Measurements from ENCODE around the gene PRKCD.

The PRKCD gene

DNA sequence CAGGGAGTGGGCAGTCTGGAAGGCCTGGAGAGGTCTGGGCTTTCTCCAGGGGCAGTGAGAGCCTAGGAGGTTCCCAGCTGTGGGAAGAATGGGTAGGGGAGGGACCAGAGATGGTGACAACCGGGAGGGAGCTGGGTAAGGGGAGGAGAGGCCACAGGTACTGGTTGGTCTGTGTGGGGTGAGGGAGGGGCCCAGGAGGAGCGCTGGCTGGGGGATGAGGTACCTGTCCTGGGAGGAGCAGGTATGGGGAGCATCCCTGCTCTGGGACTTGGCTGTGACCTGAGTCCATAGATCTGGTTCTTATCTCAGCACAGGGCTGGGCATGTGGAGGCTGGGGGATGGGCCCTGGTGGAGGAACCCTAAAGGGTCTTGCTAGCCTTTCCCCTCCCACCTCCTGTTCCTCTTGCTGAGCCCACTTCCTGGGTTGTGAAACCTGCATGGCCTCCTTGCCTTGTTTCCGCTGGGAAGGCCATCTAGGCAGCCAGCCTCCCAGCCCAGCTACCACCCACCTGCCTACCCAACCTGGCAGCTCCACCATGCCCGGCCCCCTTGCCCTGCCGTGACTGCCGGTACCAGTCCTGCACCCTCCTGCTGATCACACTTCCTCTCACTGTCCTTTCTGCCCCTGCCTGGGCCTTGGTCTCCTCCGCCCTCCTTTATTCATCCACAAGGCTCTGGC is 11.0 kb downstream of the PRKCD start:
- no peak for DNase-seq

DNA sequence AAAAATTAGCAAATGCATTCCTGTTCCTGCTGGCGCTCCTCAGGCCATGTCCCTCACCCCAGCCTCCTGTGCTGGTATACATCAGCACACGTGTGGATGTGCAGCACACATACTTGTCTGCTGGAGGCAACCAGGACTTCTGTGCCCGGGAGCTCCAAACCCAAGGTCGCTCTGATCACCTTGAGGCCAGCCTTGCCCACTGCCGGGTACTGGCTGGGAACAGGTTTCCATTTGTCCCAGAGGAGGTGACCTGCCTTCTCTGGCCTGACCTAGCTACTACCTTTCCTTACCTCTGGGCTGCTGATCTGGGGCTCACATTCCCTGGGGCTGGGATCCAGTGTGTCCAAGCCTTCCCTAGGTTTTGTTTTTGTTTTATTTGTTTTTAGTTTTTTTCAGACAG is 12.1 kb downstream of the PRKCD start:
- no peak for DNase-seq

DNA sequence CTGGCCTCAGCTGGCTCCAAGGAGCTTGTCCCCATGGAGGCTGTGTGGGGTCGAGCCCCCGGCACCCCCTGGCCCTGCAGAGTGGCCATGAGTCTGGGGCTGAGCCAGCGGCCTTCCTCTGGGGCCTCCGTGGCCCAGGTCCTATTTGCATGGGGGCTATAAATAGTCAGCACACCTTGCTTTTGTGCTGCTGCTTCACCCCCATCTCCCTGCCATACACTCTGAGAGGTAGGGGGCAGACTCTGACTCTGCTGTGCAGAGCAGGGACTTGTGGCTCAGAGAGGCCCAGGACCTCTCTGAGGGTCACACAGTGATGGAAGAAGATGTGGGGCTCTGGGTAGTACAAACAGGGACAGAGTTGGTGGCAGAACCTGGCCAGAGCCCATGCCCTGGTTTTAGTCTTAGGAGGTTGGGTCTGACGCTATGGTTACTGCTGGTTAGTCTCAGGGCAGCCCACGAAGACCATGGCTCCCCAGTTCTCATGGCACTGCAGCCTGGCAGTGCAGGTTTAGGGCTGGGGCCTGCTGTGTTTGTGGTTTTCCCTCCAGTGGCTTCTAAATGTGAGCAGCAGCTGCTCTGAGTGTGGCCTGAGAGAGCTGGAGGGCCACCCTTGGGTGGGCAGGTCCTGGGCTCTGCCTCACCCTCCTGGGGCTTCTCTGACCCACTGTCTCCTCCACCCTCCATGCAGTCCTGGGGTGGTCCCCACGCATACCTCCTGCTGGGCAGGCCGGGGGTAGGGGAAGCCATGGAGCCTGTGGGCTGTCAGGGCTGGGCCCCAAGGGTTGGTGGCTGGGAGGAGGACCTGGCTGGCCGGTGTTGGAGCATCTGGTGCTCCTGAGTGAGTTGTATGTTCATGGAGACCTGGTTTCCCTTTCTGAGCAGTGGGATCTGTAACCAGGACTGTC is 13.6 kb downstream of the PRKCD start:
- DNase-seq, result no peak

DNA sequence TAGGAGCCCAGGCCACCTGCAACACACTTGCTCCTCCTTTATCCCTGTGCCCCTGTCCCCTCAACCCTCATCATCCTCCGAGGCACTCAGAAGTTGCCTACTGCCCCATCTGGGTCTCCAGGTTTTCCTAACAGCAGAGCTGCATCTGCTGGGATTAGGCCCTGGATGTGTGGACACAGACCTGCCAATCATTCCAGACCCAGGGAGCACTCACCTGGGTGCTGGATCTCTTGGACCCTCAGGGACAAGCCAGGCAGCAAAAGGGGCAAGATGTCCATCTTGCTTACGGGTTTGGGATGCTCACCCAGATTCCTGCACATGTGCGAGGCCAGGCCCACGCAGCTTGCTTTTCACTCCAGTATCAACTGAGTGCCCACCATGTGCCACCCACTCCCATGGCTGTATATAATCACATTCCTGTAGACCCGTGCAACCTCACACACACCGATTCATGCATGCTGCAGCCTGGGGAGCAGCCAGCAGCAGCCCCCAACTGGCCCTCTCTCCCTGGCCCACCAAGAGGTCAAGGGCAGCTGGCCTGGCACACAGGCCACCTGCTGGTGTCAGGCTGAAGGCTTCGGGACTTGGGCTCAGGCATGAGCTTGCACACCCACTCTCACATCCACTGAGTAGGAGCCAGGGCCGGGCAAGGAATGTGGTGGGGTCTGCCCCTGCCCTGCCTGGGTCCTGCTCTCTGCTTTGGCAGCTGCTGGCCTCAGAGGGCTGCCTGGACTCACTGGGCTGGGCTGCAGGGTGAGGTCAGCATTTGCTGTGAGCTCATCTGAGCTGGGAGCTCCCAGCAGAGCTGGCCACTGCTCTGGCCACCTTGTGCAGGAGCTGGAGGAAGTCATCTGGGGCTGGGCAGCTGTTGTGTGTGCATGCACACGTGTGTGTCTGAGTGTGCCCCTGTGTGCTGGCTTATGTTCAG is 14.9 kb downstream of the PRKCD start:
- DNase-seq, result no peak

DNA sequence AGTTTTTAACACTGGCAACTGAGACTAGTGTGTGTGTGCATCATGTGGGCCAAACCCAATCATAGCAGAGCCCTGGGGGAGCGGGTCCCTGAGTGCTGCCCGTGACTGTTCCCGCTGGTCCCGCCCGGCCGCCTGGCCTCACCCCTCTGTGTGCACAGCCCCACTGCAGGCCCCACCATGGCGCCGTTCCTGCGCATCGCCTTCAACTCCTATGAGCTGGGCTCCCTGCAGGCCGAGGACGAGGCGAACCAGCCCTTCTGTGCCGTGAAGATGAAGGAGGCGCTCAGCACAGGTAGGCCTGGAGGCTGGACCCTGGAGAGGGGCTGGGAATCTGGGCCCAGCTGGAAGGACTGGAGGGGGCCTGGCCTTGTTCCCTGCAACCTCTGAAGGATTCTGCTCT is 17.2 kb downstream of the PRKCD start:
- DNase-seq, result no peak

DNA sequence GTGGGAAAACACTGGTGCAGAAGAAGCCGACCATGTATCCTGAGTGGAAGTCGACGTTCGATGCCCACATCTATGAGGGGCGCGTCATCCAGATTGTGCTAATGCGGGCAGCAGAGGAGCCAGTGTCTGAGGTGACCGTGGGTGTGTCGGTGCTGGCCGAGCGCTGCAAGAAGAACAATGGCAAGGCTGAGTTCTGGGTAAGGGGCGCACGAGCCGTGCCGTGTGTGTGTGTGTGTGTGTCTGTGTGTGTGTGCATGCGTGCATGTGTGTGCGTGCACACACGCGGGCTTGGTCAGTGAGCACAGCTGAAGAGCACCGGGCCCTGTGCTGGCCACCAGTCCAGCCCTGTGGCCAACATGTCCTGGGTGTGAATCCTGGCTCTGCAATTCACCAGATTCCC is 18.6 kb downstream of the PRKCD start:
- no peak for DNase-seq

DNA sequence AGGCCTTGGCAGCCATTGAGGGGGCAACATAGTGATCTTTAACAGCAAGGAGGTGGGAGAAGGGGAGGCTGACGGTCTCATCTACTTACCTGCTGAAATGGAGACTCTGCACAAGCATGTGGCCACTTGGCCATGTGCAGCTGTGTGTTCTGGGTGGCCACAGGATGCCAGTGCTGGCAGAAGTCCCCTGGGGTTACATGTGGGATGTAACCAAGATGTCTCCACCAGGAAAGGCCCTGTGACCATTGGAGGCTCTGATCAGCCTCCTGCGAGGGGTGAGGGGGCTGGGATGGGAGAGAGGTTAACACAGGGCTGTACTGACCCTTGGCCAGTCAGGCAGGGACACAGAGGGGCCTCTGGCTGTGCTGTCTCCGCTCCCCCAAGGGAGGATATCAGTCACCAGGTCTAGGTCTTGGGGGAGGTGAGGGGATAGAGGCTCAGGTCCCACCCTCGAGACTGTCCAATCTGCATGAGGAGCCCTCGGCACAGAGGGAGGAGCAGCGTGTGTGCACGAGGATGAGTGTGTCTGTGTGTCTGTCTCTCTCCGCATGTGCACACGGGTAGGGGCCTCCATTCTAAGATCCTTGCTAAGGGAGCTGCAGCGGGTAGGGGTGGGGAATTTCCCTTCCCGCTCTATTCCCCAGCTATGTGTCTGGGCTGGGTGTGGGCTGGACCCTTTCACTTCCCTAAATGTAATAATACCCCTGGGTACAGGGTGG is 19.5 kb downstream of the PRKCD start:
- no peak for DNase-seq

DNA sequence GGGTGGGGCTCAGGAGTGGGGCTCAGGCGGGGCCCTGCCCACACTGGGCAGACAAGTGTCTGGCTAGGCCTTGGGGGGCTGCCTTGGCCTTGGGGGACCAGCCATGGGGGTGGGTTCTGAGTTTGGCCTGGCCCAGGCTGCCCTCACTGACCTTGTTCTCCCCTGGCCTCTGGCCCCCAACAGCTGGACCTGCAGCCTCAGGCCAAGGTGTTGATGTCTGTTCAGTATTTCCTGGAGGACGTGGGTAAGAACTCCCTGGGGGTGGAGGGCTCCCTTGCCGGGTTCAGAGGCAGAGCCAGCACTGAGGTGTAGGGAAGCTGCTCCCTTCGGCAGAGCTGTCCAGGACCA is 20.0 kb downstream of the PRKCD start:
- DNase-seq, result no peak

DNA sequence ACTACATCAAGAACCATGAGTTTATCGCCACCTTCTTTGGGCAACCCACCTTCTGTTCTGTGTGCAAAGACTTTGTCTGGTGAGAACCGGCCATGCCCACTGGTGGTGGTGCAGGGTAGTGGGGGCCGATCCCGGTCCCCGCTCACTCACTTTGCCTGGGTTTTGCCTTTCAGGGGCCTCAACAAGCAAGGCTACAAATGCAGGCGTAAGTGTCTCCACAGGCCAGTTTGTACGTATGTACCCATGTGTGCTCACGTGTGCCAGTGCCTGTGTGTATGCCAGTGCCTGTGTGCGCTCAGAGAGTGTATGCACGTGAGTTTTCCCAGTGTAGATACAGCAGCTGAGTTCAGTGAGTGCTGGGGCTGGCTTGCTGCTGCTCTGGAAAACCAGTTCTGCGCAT is 20.5 kb downstream of the PRKCD start:
- DNase-seq, result no peak

DNA sequence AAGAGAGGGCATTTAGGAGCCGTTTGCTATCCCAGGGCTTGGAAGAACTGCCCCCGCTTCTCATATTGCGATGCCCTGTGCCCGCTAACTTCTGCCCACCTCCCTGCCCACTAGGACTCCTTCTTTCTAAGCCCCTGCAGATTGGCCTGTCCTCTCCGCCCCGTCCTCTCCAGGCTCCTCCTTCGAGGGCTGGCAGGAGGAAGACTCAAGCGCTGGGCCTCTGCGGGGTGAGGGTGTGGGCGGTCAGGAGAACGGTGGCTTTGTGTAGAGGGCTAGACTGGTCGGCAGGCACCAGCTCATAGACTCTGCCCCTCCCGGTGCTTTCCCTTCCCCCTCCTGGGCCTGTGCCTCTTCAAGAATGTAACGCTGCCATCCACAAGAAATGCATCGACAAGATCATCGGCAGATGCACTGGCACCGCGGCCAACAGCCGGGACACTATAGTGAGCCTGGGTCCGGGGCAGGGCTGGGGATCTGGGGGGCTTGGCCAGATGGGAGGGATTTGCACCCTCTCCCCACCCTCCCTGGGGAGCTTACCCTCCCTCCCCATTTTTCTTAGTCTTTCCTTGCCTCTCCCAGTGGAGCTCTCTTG is 21.9 kb downstream of the PRKCD start:
- DNase-seq, result no peak

DNA sequence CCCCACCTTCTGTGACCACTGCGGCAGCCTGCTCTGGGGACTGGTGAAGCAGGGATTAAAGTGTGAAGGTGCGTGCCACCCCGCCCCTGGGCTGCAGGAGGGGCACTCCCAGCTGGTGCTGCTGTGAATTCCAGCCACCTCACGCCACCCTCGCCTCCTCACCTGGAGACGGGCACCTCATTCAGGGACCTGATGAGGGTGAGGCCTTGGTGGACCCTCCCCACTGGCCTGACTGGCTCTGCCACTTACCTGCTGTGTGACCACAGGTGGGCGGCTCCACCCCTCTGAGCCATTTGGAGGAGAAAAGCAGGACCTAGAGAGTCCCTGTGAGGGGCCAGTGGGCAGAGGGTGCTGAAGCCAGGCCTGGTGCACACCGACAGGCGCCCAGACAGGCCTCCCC is 22.5 kb downstream of the PRKCD start:
- no peak for DNase-seq

DNA sequence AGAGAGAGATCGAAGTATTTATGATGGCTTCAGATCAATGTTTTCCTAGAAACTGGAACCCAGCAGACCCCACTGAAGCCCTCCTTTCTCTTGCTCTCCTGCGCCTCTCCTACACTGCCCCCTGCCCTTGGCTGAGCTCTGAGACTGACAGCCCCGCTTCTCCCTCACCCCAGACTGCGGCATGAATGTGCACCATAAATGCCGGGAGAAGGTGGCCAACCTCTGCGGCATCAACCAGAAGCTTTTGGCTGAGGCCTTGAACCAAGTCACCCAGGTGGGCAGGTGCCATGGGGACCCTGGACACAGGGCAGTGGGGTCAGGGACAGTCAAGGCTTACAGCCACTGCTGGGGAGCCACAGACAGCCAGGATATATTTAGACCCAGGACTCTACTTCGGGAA is 23.7 kb downstream of the PRKCD start:
- DNase-seq, result no peak

DNA sequence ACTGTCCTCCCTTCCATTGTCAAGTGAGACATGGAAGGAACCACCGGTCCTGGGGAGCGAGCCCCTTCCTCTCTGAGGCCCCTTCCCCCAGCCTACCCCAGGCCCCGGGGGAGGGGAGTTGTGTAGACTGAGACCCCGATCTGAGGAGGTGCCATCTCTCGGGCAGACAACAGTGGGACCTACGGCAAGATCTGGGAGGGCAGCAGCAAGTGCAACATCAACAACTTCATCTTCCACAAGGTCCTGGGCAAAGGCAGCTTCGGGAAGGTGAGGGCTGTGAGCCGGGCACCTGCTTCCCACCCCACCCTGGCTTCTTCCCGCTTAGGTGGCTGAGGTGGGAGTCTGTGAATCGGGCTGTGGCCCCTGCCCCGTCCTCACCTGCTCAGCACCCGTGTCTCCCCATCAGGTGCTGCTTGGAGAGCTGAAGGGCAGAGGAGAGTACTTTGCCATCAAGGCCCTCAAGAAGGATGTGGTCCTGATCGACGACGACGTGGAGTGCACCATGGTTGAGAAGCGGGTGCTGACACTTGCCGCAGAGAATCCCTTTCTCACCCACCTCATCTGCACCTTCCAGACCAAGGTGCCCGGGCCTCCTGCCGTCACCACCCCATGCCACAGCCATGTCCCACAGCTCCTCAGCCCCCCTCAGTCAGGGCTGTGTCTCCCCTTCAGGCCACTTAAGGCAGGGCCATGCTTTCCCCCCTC is 24.9 kb downstream of the PRKCD start:
- DNase-seq, result no peak

DNA sequence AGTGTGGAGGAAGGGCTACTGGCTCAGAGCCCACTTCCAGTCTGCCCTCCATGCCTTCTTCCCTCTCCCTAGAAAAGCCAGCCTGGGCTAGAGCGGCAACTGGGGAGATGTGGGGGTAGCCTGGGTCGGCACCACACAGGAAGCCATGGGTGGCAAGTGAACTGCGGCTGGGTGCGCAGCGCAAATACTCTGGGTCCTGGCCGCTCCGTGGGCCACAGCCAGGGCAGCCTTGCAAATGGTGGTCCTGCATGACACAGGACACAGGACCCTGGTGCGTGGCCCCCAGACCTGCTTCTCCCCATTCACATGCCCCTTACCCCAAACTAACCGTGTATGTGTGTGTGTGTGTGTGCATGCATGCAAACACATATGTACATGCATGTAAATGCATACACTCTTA is 25.7 kb downstream of the PRKCD start:
- DNase-seq, result no peak

DNA sequence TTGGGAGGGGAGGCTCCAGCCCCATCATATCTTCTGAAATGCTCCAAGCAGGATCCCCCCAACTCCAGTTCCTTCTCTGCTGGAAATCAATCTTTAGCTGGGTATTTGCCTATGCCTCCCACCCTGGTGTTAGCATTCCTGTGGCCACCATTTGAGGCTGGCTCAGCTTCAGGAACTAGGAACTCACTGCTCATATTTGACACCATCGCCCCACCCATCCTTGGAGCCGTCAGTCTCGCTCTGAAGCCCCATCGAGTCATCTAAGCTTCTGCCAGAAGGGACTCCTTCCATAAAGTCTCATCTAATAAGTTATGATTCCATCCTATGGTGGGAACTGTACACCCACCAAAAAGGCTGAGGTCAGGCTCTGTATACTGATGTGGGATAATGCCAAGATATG is 26.4 kb downstream of the PRKCD start:
- no peak for DNase-seq

DNA sequence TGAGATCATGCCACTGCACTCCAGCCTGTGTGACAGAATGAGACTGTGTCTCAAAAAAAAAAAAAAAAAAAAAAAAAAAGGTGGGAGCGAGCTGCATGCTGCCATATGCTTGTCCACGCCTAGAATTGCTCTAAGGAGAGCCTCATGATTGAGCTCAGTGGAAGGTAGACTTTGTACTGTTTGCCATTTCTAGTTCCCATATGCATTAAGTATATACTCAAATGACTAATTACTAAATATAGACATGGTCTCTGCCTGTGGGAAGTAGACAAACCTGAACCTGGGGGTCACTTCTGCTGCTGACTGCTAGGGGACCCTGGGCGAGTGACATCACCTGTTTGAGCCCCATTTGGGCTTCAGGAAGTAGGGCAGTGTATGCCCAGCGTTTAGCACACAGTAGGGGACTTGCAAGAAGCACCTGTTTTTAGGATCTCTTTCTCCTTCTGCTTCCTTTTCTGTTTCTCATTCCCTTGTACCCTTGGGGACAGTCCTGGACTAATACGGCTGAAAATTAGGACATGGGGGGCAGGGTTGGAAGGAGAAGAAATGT is 27.2 kb downstream of the PRKCD start:
- no peak for DNase-seq

DNA sequence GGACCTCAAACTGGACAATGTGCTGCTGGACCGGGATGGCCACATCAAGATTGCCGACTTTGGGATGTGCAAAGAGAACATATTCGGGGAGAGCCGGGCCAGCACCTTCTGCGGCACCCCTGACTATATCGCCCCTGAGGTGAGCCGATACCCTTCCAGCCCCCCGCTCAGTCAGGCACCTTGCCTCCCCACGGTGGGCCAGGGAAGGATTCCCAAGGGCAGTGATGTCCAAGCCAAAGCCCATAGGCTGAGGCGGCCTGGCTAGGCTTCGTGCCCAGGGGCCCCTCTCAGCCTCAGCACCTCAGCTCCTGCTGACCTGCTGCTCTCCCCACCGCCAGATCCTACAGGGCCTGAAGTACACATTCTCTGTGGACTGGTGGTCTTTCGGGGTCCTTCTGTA is 27.7 kb downstream of the PRKCD start:
- no peak for DNase-seq

DNA sequence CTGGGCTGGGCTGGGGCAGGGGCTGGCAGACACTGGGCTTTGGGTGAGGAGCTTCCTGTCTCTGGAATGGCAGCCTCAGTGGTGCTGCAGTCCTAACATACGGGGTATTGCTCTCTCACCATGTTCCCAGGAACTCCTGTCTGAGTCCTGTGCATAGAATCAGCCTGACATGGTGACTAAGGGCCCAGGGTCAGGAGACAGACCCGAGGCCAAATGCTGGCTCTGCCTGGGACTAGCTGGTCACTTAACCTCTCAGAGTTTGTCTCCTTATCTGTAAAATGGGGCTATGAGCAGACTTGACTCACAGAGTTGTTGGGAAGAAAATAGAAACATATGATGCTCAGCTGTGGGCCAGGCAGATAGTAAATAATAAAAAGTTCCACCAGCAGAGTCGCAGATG is 28.3 kb downstream of the PRKCD start:
- DNase-seq, result no peak

DNA sequence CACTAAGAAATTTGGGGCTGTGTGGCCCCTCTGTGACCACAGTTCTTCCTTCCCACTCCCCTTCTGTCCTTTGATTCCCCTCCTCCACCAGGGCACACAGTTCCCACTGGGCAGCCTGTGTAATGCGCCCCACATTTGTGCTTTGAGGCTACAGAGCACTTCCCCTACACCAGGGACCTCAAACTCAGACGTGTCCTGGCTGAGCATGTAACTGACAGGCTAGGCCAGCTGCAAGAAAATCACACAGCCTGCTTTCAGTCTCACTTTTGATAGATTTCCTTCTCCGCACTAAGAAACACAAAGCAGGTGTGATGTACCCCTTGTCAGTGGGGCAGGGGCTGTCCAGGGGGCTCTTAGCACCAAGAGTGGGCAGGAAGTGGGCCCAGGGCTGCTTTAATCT is 29.6 kb downstream of the PRKCD start:
- DNase-seq, result no peak

DNA sequence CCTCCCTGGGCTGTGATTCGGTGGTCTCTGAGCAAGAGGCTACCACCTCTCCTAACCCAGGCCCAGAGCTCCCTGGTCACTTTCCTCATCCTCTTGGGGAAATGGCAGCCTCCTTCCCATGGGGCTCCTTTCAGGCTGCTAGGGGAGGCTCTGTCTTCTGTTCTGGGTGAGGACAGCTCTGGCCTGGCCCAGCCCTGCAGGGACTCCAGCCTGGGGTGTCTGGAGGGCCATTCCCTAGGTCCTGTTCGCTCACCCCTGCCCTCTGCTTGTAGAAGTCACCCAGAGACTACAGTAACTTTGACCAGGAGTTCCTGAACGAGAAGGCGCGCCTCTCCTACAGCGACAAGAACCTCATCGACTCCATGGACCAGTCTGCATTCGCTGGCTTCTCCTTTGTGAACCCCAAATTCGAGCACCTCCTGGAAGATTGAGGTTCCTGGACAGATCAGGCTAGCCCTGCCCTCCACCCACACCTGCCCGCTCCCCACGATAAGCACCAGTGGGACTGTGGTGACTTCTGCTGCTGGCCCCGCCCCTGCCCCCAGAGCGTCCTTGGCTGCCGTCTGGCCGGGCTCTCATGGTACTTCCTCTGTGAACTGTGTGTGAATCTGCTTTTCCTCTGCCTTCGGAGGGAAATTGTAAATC is 30.9 kb downstream of the PRKCD start:
- no peak for DNase-seq

DNA sequence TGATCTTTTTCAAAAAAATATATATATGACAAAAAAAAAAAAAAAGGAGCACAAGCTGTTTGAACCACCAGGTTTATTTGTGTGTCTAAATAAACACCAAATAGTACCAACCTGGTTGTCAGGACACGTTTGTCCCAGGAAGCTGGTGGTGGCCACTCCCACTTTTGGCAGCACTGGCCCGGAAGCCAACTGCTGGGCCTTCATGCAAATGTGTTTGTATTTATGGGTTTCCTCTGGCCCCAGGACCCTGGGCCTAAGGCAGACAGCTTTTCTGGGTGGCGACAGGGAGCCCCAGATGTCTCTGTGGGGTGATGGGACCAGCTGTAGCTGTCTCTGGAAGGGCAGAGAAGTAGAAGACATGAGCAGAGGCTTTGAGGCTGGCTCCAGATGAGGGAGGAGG is 31.6 kb downstream of the PRKCD start:
- peak; percentile 38 for DNase-seq
